Fibroblast of upper back skin (primary cell): Measurements from ENCODE around the gene RIC8B.

Source experiments
- DNase-seq: peaks from one replicate; pipeline ENCODE4 v3.0.0-alpha.2; 2013

Gene RIC8B

GRCh38 chr12:106758349-106759110 lies 16.0 kb upstream of the RIC8B start:
- no peak for DNase-seq

- no peak for DNase-seq
These were observed 14.8 kb upstream of the RIC8B start for GRCh38 chr12:106759526-106760183.

GRCh38 chr12:106760184-106760531 lies 14.3 kb upstream of the RIC8B start:
- no peak for DNase-seq

- no peak for DNase-seq
These were observed 10.3 kb upstream of the RIC8B start for GRCh38 chr12:106764220-106764619.

GRCh38 chr12:106764738-106765137 lies 9.7 kb upstream of the RIC8B start:
- DNase-seq: no peak

GRCh38 chr12:106766393-106766826 lies 8.1 kb upstream of the RIC8B start:
- DNase-seq: peak; percentile 7

- DNase-seq: no peak
These were observed 7.3 kb upstream of the RIC8B start for GRCh38 chr12:106767206-106767605.

- DNase-seq: peak; percentile 47
These were observed 6.3 kb upstream of the RIC8B start for GRCh38 chr12:106767954-106768822.

GRCh38 chr12:106769078-106769477 lies 5.4 kb upstream of the RIC8B start:
- peak; percentile 90 for DNase-seq

- DNase-seq: peak; percentile 35
These were observed 4.9 kb upstream of the RIC8B start for GRCh38 chr12:106769546-106769945.

- no peak for DNase-seq
These were observed 3.1 kb upstream of the RIC8B start for GRCh38 chr12:106771425-106771824.

GRCh38 chr12:106773286-106774004 lies 1.0 kb upstream of the RIC8B start:
- DNase-seq: no peak

GRCh38 chr12:106774808-106775524 lies 484 bp downstream of the RIC8B start:
- DNase-seq: peak; percentile 8

GRCh38 chr12:106776897-106777296 lies 2.4 kb downstream of the RIC8B start:
- DNase-seq: no peak

- peak; percentile 26 for DNase-seq
These were observed 5.6 kb downstream of the RIC8B start for GRCh38 chr12:106780010-106780631.

GRCh38 chr12:106782619-106783018 lies 8.1 kb downstream of the RIC8B start:
- DNase-seq: no peak

GRCh38 chr12:106783515-106783914 lies 9.0 kb downstream of the RIC8B start:
- no peak for DNase-seq

- DNase-seq: no peak
These were observed 15.5 kb downstream of the RIC8B start for GRCh38 chr12:106790020-106790419.

- DNase-seq: no peak
These were observed 17.0 kb downstream of the RIC8B start for GRCh38 chr12:106791531-106791930.

GRCh38 chr12:106794369-106794768 lies 19.9 kb downstream of the RIC8B start:
- no peak for DNase-seq

- no peak for DNase-seq
These were observed 26.8 kb downstream of the RIC8B start for GRCh38 chr12:106801167-106801708.
